WI38 (cell line): Measurements from ENCODE around the gene TTC4.

ENCODE experiments used
- H3K4me3 ChIP-seq: 2 replicates; pipeline ENCODE4 v1.5.1; 2011; ENCODE audit warnings: low read depth, mild to moderate bottlenecking, control low read depth, low read length
- TF ChIP-seq, protein P1 (sequence below): IDR thresholded peaks from 2 replicates; pipeline ENCODE4 v1.5.1; 2012; ENCODE audit warnings: low read depth, mild to moderate bottlenecking, control low read depth, low read length

The TTC4 gene

DNA sequence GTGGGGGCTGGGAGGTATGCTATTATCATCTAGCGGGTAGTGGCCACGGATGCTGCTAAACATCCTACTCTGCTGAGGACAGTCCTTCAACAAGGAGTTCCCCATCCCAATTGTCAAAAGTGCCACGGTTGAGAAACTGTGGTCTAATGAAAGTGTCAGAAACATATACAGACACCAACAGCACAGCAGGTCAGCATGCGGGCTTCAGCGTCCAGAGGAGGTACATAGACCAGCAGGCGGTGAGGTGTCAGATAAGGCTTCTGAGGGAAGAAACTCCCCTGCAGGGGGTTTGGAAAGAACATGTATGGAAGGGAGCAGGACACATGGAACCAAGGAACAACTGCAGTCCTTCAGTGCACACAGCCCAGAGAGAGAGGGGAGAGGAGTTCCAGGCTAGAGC is 4.8 kb upstream of the TTC4 start:
- TF ChIP-seq, protein P1, sequence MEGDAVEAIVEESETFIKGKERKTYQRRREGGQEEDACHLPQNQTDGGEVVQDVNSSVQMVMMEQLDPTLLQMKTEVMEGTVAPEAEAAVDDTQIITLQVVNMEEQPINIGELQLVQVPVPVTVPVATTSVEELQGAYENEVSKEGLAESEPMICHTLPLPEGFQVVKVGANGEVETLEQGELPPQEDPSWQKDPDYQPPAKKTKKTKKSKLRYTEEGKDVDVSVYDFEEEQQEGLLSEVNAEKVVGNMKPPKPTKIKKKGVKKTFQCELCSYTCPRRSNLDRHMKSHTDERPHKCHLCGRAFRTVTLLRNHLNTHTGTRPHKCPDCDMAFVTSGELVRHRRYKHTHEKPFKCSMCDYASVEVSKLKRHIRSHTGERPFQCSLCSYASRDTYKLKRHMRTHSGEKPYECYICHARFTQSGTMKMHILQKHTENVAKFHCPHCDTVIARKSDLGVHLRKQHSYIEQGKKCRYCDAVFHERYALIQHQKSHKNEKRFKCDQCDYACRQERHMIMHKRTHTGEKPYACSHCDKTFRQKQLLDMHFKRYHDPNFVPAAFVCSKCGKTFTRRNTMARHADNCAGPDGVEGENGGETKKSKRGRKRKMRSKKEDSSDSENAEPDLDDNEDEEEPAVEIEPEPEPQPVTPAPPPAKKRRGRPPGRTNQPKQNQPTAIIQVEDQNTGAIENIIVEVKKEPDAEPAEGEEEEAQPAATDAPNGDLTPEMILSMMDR, result no peak
- no peak overlapping the region for H3K4me3 ChIP-seq

DNA sequence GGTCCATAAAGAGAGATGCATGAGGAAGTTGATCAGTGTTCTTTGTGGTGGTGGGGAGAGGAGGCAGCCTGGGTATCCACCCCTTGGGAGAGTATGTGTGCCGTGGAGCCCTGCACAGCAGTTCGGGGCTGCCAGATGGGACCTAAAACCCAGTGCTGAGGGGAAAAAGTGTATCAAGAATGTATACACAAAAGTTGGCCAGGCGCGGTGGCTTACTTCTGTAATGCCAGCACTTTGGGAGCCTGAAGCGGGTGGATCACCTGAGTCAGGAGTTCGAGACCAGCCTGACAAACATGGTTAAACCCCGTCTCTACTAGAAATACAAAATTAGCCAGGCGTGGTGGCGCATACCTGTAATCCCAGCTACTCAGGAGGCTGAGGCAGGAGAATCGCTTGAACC is 4.1 kb upstream of the TTC4 start:
- TF ChIP-seq, protein P1, result no peak
- H3K4me3 ChIP-seq, result no peak overlapping the region

DNA sequence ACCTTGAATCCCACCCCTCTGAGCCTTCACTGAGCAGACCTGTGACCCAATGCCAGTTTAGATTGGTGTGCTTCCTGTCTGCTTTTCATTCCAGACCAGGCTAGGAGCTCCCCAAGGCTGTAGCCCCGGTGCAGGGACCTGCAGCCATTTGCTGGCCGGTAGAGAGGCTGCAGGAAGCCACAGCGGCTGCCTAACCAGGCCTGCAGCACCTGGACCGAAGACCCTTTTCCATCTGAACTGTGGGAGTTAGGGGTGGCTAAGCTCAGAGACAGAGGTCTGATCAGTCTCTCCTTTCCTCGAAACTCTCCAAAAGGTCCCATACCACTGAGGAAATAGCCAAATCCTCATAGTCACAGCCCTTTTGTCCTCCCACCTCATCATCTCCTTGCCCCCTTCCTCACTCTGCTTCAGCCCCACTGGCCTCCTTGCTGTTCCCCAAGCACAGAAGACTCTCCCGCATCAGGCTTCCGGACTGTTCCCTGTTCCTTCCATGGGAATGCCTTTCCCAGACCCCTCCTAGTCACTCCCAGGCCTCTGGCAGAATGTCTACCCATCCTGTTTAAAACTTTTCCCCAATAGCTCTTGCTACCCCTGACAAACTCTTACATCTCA is 674 bp upstream of the TTC4 start:
- TF ChIP-seq, protein P1, result no peak
- H3K4me3 ChIP-seq, result peak overlapping the region; percentile 88

DNA sequence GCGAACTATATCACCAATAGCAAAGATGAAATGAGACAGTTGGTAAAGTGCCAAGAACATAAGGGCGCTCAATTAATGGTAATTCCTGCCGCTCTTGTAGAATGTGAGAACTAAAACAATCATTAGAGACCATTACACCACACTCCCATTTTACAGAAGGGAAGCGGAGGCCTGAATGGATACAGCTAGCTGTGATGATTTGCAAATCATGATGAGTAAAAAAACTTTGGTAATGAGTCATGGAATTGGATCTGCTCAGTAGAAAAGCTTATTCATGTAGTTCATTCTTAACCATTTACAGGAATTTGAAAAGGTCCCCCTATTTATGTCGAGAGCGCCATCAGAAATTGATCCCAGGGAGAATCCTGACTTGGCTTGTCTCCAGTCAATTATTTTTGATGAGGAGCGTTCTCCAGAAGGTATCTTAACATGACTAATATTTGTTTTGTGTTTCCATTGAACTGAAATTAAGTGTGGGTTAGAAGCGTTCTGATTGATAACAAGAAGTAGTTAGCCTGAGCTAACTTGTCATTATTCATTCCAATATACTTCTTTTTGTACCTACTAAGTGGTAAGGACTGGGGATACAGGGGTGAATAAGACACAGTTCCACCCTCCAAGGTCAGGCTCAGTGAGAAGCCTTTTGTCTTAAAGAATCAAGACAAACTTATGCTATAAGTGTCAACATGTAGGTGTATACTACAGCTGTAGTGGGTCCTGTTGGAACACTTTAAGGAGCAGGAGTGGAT is 812 bp downstream of the TTC4 start:
- TF ChIP-seq, protein P1, result no peak
- H3K4me3 ChIP-seq, result peak overlapping the region; percentile 88

DNA sequence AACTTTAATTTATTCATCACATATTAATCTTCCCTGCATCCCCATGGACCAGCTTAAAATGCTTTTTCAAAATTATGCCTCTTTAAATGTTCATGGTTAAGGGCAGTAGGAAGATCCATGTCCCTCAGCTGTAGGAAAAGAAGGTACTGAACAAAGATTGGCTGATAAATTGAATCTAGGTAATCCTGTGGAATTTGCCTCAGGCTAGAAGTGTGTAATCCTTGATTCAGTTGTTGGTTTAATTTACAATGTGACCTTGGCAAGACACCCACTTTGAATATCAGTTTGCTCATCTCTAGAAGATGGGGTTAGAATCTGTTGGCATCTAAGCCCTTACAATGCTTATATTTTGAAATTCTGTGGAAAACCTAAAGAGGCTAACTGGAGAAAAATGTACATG is 6.1 kb downstream of the TTC4 start:
- TF ChIP-seq, protein P1, result no peak
- H3K4me3 ChIP-seq, result no peak overlapping the region

DNA sequence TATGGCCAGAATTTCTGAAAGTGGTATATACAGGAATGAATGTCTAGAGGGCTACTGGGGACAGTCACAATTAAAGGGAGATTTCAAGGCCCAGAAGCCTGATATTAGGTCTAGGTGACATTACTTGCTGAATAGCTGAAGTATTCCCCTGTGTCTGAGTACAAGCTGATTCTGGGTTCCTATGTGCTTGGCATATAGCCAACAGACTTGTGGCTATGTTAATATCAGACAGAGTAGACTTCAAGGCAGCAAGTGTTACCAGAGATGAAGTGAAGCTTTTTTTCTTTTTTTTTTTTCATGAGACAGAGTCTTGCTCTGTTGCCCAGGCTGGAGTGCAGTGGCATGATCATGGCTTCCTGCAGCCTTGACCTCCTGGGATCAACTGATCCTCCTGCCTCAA is 8.3 kb downstream of the TTC4 start:
- TF ChIP-seq, protein P1, result no peak
- H3K4me3 ChIP-seq, result no peak overlapping the region

DNA sequence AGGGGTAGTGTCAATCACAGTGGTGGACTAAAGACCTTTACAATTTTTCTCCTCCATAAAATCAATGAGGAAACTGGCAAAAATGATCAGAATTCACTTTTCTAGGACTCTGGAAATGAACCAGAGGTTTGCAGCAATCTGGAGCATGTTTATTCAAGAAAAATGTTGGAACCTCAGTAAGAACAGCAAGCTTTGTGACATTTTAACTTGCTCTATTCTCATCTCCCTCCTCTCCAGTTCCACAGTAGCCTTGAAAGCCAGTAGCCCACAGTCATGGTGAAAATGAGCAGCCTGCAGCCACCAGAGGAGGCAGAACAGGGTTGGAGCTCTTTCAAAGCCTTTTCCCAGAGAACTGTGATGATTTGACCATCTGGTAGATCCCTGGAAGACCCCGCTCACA is 9.1 kb downstream of the TTC4 start:
- TF ChIP-seq, protein P1, result no peak
- no peak overlapping the region for H3K4me3 ChIP-seq
